NCI-H2107 treated with DMSO at 0.1 percent for 48 hours (cell line): ENCODE measurements around the gene LIMS1.
"Not testable (repeated sequence)": the region's sequence is repeated elsewhere in the genome, so short reads cannot be mapped to it uniquely, and the experiment has no call there.

Source experiments
- DNase-seq: peaks from one replicate; lab custom pipeline; 2025; ENCODE audit not compliant: unreplicated experiment; lab: John Stamatoyannopoulos, UW

LIMS1 gene

DNA sequence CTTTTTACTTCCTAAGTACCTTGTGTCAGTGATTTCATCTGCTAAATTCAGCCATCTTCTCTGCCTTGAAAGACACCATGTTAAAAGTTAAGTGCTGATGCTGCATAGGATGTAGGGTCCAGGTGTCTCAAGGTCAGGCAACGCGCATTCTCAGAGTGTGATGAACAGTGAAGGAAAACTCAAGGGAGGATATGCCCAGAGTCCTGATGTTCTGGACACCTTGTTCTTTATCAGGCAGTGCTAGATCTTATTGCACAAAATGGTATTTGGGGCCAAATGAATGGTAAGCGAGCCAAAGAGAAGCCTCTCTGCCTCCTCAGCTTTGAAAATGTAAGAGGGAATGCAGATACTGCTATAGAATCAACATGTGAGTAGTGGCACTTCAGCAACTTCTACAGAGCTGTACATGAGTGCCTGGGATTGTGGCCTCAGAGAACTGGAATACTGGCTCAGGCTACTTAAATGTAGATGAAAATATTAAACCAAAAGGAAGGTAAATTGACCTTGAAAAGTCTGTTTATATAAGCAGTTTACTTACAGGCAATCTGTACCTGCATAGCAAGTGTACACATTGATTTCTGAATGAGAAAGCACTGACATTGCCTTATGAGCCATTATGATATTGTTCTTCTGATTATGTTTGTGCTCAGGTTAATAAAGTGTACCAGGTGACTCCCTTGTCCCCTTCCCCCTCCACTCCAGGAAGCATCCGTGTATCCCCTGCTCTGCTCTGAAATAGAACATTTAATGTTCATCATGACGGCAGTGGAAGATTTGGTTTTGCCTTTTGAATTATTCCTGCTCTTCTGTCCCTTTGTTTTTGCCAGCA is 98.3 kb downstream of the LIMS1 start:
- peak; percentile 67 for DNase-seq

- DNase-seq, result no peak
These were observed 99.1 kb downstream of the LIMS1 start for GRCh38 chr2:108633409-108633808.

- peak; percentile 62 for DNase-seq
These were observed 99.7 kb downstream of the LIMS1 start for GRCh38 chr2:108634011-108634410.

GRCh38 chr2:108634576-108635160 is 100.4 kb downstream of the LIMS1 start:
- no peak for DNase-seq

DNA sequence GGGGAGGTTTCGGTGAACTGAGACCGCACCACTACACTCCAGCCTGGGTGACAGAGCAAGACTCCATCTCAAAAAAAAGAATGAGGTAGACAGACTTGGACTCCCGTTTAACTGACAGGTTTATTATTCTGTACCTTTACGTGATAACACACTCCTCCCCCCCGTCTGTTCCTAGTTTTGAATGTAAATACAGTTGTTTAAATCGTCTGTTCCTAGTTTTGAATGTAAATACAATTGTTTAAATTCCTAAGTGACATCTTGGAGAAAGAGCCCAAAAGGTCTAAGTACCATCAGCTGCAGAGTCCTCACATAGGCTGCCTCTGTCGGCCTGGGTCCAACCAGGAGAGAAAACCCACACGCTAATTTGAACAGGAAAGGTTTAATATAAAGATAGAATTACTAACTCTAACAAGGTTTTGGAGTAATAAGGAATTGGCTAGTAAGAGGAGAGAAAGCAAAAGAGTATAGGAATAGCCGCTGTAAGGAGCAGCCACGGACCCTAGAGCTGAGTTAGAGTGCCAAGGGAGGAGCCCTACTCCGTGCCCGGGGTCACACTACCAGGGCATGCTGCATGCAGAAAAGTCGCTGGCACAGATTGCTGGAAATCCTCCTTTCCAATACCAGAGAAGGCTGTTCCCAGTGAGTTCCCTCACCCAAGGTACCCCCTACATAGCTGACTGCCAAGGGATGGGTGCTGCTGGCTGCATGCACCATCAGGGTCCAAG is 101.5 kb downstream of the LIMS1 start:
- no peak for DNase-seq

GRCh38 chr2:108637304-108637669 is 103.0 kb downstream of the LIMS1 start:
- DNase-seq, result no peak

DNA sequence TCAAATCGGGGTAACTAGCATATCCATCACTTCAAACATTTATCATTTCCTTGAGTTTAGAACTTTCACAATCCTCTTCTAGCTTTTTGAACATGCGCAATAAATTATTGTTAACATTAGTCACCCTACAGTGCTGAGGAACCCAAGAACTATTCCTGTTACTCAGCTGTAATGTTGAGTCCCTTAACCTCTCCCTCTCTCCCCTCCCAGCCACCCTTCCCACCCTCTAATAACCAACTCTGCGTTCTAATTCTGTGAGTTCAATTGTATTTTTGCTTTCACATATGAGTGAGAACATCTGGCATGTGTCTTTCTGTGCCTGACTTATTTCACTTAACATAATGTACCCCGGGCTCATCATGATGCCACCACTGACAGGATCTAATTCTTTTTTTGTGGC is 106.5 kb downstream of the LIMS1 start:
- no peak for DNase-seq

DNA sequence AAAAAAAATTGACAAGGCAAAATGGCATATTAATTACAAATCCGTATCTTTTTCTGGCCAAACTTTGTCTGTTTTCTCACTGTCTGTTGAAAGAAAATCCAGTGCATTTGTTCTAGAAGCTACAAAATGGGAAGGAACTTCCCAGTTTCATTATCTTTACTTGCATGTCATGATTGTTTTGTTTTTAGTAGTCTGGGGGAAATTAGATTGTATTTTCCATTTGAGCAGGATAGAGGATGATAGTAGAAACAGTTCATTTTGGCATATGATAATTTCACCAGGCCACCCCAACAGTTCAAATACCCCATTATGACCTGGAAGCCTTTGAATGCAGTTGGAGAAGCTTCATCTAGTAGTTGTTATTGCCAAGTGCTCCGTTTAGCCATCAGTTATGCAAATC is 107.5 kb downstream of the LIMS1 start:
- DNase-seq, result no peak

DNA sequence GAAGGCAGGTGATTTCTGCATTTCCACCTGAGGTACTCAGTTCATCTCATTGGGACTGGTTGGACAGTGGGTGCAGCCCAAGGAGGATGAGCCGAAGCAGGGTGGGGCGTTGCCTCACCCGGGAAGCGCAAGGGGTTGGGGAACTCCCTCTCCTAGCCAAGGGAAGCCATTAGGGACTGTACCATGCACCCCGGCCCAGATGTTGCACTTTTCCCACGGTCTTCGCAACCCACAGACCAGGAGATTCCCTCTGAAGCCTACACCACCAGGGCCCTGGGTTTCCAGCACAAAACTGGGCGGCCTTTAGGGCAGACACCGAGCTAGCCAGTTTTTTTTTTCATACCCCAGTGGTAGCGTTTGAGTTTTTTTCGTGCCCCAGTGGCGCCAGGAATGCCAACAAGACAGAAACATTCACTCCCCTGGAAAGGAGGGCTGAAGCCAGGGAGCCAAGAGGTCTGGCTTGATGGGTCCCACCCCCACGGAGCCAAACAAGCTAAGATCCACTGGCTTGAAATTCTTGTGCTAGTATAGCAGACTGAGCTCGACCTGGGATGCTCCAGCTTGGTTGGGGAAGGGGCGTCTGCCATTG is 109.1 kb downstream of the LIMS1 start:
- DNase-seq, result no peak

- not testable (repeated sequence) for DNase-seq
These were observed 109.6 kb downstream of the LIMS1 start for GRCh38 chr2:108643862-108644261.

- DNase-seq, result not testable (repeated sequence)
These were observed 110.2 kb downstream of the LIMS1 start for GRCh38 chr2:108644446-108644845.

DNA sequence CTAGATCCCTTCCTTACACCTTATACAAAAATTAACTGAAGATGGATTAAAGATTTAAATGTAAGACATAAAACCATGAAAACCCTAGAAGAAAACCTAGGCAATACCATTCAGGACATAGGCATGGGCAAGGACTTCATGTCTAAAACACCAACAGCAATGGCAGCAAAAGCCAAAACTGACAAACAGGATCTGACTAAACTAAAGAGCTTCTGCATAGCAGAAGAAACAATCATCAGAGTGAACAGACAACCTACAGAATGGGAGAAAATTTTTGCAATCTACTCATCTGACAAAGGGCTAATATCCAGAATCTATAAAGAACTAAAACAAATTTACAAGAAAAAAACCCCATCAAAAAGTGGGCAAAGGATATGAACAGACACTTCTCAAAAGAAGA is 114.5 kb downstream of the LIMS1 start:
- not testable (repeated sequence) for DNase-seq

GRCh38 chr2:108650465-108650864 is 116.2 kb downstream of the LIMS1 start:
- not testable (repeated sequence) for DNase-seq

- not testable (repeated sequence) for DNase-seq
These were observed 117.2 kb downstream of the LIMS1 start for GRCh38 chr2:108651468-108651867.

DNA sequence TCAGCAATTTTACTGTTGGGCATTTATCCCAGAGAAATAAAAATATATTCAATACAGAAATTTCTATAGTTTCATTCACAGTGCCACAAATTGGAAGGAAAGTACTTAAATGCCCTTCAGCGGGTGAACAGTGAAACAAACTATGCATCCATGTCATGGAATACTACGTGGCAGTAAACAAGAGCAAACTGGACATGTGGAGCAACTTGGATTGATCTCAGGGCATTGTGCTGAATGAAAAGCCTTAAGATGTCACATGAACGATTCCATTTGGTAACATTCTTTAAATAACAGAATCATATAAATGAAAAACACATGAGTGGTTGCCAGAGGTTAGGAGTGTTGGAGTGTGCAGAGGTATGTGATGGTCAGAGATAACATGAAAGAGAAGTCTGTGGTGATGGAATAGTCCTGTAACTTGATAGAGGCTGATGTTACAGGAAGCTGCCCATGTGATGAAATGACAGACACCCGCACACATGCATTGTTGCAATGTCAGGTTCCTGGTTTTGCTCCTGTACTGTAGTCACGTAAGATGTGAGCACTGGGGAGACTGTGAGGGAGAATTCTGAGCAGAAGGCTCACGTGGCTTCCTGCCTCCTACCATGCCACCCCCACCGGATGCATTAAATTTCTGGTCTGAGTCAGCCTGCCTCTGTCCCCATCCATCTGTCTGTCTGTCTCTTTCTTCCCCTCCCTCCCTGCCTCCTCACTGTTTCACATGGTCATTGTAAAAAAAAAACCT is 118.1 kb downstream of the LIMS1 start:
- DNase-seq, result not testable (repeated sequence)

DNA sequence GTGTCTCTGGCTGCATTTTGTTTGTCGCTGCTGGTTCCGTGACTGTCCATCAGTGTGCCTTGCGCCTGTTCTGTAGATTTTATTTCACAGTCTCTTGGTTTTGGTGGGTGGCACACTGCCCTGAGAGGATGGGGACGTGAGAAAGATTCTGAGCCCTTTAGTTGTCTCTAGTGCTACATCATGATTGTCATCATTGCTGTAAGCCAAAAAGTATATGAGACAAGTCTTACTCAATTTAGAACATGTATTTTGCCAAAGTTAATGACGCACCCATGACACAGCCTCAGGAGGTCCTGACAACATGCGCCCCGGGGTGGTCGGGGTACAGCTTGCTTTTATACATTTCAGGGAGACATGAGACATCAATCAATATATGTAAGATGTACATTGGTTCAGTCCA is 119.2 kb downstream of the LIMS1 start:
- not testable (repeated sequence) for DNase-seq

GRCh38 chr2:108653849-108654248 is 119.6 kb downstream of the LIMS1 start:
- not testable (repeated sequence) for DNase-seq

DNA sequence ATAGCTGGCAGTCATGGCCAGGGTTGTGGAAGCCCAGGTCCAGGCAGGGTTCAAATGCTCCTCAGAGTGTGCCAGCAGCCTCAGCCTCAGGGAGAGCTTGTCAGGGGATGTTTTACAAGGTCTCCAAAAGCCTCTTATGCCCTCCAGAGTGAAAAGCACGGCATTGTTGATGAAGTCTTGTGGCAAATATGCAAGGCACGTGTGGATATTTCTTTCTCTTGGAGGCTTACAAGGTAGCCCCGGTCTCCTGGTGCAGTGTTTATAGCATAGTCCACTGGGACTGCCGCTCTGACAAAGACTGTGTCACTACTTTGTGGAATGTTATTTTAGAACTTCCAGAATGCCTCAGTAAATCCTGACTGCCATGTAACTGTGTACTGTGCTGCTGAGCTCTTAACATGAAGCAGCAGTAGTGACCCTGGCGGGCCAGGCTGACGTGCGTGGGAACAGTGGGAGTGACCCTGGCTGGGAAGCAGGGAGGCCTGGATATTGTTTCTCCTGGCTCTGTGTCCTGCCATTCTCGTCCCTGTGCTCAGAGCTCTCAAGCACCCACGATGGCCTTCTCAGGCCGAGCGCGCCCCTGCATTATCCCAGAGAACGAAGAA is 120.4 kb downstream of the LIMS1 start:
- DNase-seq, result not testable (repeated sequence)

GRCh38 chr2:108655270-108655669 is 121.0 kb downstream of the LIMS1 start:
- not testable (repeated sequence) for DNase-seq

DNA sequence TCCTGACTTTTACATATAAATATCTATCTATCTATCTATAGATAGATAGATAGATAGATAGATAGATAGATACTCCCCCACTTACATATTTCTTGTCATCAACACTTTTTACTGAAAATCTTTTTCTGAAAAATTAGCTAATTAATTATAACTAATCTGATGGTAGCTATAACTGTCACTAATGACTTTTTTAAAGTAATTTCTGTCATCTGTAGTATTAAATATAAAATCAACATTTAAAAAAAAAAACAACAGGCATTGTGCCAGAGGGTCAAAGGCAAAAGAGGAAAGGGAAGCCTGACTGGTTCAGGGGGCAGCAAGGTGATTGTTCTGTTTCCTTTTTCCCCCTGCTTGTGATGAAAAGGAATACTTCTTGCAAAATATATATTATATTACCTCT is 122.0 kb downstream of the LIMS1 start:
- not testable (repeated sequence) for DNase-seq
